ENCODE results near the gene UBN2.

The UBN2 gene

DNA sequence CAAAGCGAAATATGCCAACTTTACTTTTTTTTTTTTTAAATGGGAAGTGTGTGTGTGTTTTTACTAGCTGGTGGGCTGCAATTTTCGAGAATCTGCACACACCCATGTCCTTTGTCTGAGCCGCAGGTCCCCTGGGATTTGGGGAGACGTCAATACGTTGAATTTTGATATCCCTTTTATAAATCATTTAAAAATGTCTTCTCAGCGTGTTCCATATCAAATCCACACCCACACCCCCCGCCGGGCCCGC is 109.7 kb downstream of the UBN2 start (continued):
- TF ChIP-seq ZNF16 (tag by site-specific recombination; IDR thresholded peaks at IDR 0.05; ENCODE audit: low read depth) (no peak), SP7 (tag by site-specific recombination; IDR thresholded peaks at IDR 0.05) (no peak; the same call in 1 of the 2 replicates), ZNF837 (tag by site-specific recombination; IDR thresholded peaks at IDR 0.05) (no peak), ZBTB8A (tag by site-specific recombination; IDR thresholded peaks at IDR 0.05) (no peak), FEZF1 (tag by site-specific recombination; IDR thresholded peaks at IDR 0.05) (no peak), ZNF654 (tag by site-specific recombination; IDR thresholded peaks at IDR 0.05; ENCODE audit: low read depth) (no peak), ZBTB7A (tag by site-specific recombination; IDR thresholded peaks at IDR 0.05; ENCODE audit: low read depth) (no peak), EGR2 (tag by site-specific recombination; IDR thresholded peaks at IDR 0.05; ENCODE audit: low read depth) (no peak), RBAK (tag by site-specific recombination; IDR thresholded peaks at IDR 0.05) (no peak), ZNF621 (tag by site-specific recombination; IDR thresholded peaks at IDR 0.05) (no peak), ZNF394 (tag by site-specific recombination; IDR thresholded peaks at IDR 0.05; ENCODE audit: borderline replicate concordance) (0 out of 2 replicates have a peak, but pooled peaks have one; percentile 10), ZNF561 (tag by site-specific recombination; IDR thresholded peaks at IDR 0.05; ENCODE audit: borderline replicate concordance) (peak; percentile 94), ZNF146 (tag by site-specific recombination; IDR thresholded peaks at IDR 0.05) (no peak), ZNF416 (tag by site-specific recombination; IDR thresholded peaks at IDR 0.05) (no peak), TCF7L2 (IDR thresholded peaks at IDR 0.05; ENCODE audit: borderline replicate concordance, low read depth, low read length) (no peak), GLIS2 (tag by site-specific recombination; IDR thresholded peaks at IDR 0.05) (no peak; the same call in 1 of the 2 replicates), ZNF404 (tag by site-specific recombination; IDR thresholded peaks at IDR 0.05) (0 out of 2 replicates have a peak, but pooled peaks have one; percentile 30), ZNF391 (tag by site-specific recombination; IDR thresholded peaks at IDR 0.05; ENCODE audit: borderline replicate concordance, low read depth) (no peak; the same call in 1 of the 2 replicates), ZFP69B (tag by site-specific recombination; IDR thresholded peaks at IDR 0.05) (no peak), ZNF37A (tag by site-specific recombination; IDR thresholded peaks at IDR 0.05) (no peak), ZNF585B (tag by site-specific recombination; IDR thresholded peaks at IDR 0.05) (no peak)
- TF ChIP-seq, protein P1, sequence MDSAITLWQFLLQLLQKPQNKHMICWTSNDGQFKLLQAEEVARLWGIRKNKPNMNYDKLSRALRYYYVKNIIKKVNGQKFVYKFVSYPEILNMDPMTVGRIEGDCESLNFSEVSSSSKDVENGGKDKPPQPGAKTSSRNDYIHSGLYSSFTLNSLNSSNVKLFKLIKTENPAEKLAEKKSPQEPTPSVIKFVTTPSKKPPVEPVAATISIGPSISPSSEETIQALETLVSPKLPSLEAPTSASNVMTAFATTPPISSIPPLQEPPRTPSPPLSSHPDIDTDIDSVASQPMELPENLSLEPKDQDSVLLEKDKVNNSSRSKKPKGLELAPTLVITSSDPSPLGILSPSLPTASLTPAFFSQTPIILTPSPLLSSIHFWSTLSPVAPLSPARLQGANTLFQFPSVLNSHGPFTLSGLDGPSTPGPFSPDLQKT (IDR thresholded peaks at IDR 0.05; ENCODE audit: borderline replicate concordance, low read depth, low read length): no peak
- TF ChIP-seq, protein P2, sequence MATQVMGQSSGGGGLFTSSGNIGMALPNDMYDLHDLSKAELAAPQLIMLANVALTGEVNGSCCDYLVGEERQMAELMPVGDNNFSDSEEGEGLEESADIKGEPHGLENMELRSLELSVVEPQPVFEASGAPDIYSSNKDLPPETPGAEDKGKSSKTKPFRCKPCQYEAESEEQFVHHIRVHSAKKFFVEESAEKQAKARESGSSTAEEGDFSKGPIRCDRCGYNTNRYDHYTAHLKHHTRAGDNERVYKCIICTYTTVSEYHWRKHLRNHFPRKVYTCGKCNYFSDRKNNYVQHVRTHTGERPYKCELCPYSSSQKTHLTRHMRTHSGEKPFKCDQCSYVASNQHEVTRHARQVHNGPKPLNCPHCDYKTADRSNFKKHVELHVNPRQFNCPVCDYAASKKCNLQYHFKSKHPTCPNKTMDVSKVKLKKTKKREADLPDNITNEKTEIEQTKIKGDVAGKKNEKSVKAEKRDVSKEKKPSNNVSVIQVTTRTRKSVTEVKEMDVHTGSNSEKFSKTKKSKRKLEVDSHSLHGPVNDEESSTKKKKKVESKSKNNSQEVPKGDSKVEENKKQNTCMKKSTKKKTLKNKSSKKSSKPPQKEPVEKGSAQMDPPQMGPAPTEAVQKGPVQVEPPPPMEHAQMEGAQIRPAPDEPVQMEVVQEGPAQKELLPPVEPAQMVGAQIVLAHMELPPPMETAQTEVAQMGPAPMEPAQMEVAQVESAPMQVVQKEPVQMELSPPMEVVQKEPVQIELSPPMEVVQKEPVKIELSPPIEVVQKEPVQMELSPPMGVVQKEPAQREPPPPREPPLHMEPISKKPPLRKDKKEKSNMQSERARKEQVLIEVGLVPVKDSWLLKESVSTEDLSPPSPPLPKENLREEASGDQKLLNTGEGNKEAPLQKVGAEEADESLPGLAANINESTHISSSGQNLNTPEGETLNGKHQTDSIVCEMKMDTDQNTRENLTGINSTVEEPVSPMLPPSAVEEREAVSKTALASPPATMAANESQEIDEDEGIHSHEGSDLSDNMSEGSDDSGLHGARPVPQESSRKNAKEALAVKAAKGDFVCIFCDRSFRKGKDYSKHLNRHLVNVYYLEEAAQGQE (tag by site-specific recombination; IDR thresholded peaks at IDR 0.05): no peak
- TF ChIP-seq, protein P3, sequence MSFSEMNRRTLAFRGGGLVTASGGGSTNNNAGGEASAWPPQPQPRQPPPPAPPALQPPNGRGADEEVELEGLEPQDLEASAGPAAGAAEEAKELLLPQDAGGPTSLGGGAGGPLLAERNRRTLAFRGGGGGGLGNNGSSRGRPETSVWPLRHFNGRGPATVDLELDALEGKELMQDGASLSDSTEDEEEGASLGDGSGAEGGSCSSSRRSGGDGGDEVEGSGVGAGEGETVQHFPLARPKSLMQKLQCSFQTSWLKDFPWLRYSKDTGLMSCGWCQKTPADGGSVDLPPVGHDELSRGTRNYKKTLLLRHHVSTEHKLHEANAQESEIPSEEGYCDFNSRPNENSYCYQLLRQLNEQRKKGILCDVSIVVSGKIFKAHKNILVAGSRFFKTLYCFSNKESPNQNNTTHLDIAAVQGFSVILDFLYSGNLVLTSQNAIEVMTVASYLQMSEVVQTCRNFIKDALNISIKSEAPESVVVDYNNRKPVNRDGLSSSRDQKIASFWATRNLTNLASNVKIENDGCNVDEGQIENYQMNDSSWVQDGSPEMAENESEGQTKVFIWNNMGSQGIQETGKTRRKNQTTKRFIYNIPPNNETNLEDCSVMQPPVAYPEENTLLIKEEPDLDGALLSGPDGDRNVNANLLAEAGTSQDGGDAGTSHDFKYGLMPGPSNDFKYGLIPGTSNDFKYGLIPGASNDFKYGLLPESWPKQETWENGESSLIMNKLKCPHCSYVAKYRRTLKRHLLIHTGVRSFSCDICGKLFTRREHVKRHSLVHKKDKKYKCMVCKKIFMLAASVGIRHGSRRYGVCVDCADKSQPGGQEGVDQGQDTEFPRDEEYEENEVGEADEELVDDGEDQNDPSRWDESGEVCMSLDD (tag by site-specific recombination; IDR thresholded peaks at IDR 0.05): no peak
- TF ChIP-seq, protein P4, sequence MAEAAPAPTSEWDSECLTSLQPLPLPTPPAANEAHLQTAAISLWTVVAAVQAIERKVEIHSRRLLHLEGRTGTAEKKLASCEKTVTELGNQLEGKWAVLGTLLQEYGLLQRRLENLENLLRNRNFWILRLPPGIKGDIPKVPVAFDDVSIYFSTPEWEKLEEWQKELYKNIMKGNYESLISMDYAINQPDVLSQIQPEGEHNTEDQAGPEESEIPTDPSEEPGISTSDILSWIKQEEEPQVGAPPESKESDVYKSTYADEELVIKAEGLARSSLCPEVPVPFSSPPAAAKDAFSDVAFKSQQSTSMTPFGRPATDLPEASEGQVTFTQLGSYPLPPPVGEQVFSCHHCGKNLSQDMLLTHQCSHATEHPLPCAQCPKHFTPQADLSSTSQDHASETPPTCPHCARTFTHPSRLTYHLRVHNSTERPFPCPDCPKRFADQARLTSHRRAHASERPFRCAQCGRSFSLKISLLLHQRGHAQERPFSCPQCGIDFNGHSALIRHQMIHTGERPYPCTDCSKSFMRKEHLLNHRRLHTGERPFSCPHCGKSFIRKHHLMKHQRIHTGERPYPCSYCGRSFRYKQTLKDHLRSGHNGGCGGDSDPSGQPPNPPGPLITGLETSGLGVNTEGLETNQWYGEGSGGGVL (tag by site-specific recombination; IDR thresholded peaks at IDR 0.05): no peak
- TF ChIP-seq, protein P5, sequence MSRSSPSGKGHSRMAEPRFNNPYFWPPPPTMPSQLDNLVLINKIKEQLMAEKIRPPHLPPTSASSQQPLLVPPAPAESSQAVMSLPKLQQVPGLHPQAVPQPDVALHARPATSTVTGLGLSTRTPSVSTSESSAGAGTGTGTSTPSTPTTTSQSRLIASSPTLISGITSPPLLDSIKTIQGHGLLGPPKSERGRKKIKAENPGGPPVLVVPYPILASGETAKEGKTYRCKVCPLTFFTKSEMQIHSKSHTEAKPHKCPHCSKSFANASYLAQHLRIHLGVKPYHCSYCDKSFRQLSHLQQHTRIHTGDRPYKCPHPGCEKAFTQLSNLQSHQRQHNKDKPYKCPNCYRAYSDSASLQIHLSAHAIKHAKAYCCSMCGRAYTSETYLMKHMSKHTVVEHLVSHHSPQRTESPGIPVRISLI (tag by site-specific recombination; IDR thresholded peaks at IDR 0.05): peak; percentile 75; the same call in 1 of the 2 replicates
- TF ChIP-seq, protein P6, sequence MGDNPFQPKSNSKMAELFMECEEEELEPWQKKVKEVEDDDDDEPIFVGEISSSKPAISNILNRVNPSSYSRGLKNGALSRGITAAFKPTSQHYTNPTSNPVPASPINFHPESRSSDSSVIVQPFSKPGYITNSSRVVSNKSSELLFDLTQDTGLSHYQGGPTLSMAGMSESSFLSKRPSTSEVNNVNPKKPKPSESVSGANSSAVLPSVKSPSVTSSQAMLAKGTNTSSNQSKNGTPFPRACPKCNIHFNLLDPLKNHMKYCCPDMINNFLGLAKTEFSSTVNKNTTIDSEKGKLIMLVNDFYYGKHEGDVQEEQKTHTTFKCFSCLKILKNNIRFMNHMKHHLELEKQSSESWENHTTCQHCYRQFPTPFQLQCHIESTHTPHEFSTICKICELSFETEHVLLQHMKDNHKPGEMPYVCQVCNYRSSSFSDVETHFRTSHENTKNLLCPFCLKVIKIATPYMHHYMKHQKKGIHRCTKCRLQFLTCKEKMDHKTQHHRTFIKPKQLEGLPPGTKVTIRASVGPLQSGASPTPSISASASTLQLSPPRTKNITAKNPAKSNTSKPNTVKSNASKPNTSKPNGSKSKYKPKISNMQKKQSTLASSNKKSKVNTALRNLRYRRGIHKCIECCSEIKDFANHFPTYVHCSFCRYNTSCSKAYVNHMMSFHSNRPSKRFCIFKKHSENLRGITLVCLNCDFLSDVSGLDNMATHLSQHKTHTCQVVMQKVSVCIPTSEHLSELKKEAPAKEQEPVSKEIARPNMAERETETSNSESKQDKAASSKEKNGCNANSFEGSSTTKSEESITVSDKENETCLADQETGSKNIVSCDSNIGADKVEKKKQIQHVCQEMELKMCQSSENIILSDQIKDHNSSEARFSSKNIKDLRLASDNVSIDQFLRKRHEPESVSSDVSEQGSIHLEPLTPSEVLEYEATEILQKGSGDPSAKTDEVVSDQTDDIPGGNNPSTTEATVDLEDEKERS (tag by site-specific recombination; IDR thresholded peaks at IDR 0.05): no peak
